B cell (primary cell): ENCODE data around the gene COLQ. TPM values are rescaled to one million over a fixed set of nuclear protein-coding genes. Genes with fewer than 3 reads are reported as not detected.

Source experiments
- ATAC-seq: fragments of 200-7000 bp; cut with Tn5 transposase; one replicate; pipeline ENCODE4 v1.10.0; 2021; ENCODE audit warnings: low read depth, mild to moderate bottlenecking, moderate number of reproducible peaks, moderate library complexity
- CTCF ChIA-PET: fragments of 350-600 bp; sonication (Branson Sonifier 250); formaldehyde crosslinking; loops from one replicate; lab custom pipeline; 2021; ENCODE audit warnings: antibody characterized with exemption, inconsistent platforms; lab: Charles Lee
- POLR2A ChIA-PET: fragments of 350-600 bp; sonication (Branson Sonifier 250); formaldehyde crosslinking; loops from one replicate; lab custom pipeline; 2021; ENCODE audit warnings: antibody characterized with exemption; lab: Charles Lee
- DNase-seq: peaks from one replicate; pipeline ENCODE4 v3.0.0; 2013
- H2AFZ ChIP-seq: 2 replicates; pipeline ENCODE4 v1.6.1; 2012; ENCODE audit warnings: mild to moderate bottlenecking, low read depth, low read length; ENCODE audit not compliant: insufficient read depth, poor library complexity, severe bottlenecking
- H3K27ac ChIP-seq, 2 donors: 1 replicate in 1 of 2; 2 replicates in 1 of 2; pipeline ENCODE4 v1.5.1; 2012 to 2013; ENCODE audit warnings: low read length in 2 of 2, mild to moderate bottlenecking in 2 of 2, moderate library complexity in 1 of 2
- H3K27me3 ChIP-seq, 4 experiments: fragments of 200-600 bp in 1 of 4; sonication (generic) in 1 of 4; replicated peaks in 1 of 4; 1 replicate in 2 of 4; 2 replicates in 2 of 4; pipeline versions ENCODE4 v1.6.1 to v1.7.0; 2013 to 2016; ENCODE audit warnings: low read length in 3 of 4, mild to moderate bottlenecking in 2 of 4, mixed read lengths in 1 of 4, moderate library complexity in 1 of 4; ENCODE audit not compliant: insufficient read depth in 4 of 4, control insufficient read depth in 3 of 4; ENCODE audit errors: control extremely low read depth in 1 of 4
- H3K36me3 ChIP-seq, 2 experiments: replicated peaks in 1 of 2; 1 replicate in 1 of 2; 2 replicates in 1 of 2; pipeline versions ENCODE4 v1.6.1 to v1.7.1; 2013; ENCODE audit warnings: low read length in 1 of 2; ENCODE audit not compliant: insufficient read depth in 2 of 2, control insufficient read depth in 1 of 2; ENCODE audit errors: control extremely low read depth in 1 of 2, extremely low read depth in 1 of 2
- H3K4me1 ChIP-seq, 2 donors: fragments of 200-600 bp in 1 of 2; sonication (generic) in 1 of 2; 1 replicate in 1 of 2; 2 replicates in 1 of 2; pipeline versions ENCODE4 v1.5.1 to v1.6.1; 2013 to 2017; ENCODE audit warnings: low read length in 2 of 2; ENCODE audit not compliant: control insufficient read depth in 2 of 2, insufficient read depth in 2 of 2
- H3K4me2 ChIP-seq: replicated peaks from 2 replicates; pipeline ENCODE3; 2012; ENCODE audit warnings: mild to moderate bottlenecking, low read depth, low read length; ENCODE audit not compliant: poor library complexity, severe bottlenecking
- H3K4me3 ChIP-seq, 5 experiments: fragments of 200-600 bp in 1 of 5; sonication (generic) in 1 of 5; 1 replicate in 3 of 5; 2 replicates in 2 of 5; pipeline versions ENCODE4 v1.5.1 to v1.7.0; 2011 to 2016; ENCODE audit warnings: low read length in 4 of 5, mild to moderate bottlenecking in 4 of 5, low read depth in 2 of 5, control low read depth in 1 of 5, moderate library complexity in 1 of 5; ENCODE audit not compliant: insufficient read depth in 1 of 5; ENCODE audit errors: control extremely low read depth in 1 of 5, extremely low read depth in 1 of 5
- H3K79me2 ChIP-seq: fragments of 200-600 bp; sonication (generic); one replicate; pipeline ENCODE4 v1.6.0; 2016; ENCODE audit warnings: low read length; ENCODE audit not compliant: control insufficient read depth, insufficient read depth
- H3K9ac ChIP-seq: fragments of 200-600 bp; sonication (generic); 2 replicates; pipeline ENCODE4 v1.6.1; 2017; ENCODE audit warnings: mild to moderate bottlenecking, low read length, moderate library complexity
- H3K9me3 ChIP-seq, 3 donors: one replicate each; pipeline versions ENCODE4 v1.6.1 to v1.7.1; 2013; ENCODE audit warnings: low read length in 2 of 3; ENCODE audit not compliant: control insufficient read depth in 2 of 3, insufficient read depth in 1 of 3; ENCODE audit errors: control extremely low read depth in 1 of 3
- H4K20me1 ChIP-seq: 2 replicates; pipeline ENCODE4 v1.6.0; 2012; ENCODE audit warnings: mild to moderate bottlenecking, low read length; ENCODE audit not compliant: insufficient read depth, control insufficient read depth, poor library complexity, severe bottlenecking
- H3K27ac Mint-ChIP-seq: one replicate; pipeline ENCODE4 v1.8.0; 2021; ENCODE audit warnings: mixed read lengths
- H3K27me3 Mint-ChIP-seq: one replicate; pipeline ENCODE4 v1.8.0; 2021; ENCODE audit warnings: mixed read lengths
- H3K4me1 Mint-ChIP-seq: one replicate; pipeline ENCODE4 v1.8.0; 2021; ENCODE audit warnings: mixed read lengths
- H3K4me3 Mint-ChIP-seq: one replicate; pipeline ENCODE4 v1.8.0; 2021; ENCODE audit warnings: mixed read lengths
- H3K9me3 Mint-ChIP-seq: one replicate; pipeline ENCODE4 v1.8.0; 2022; ENCODE audit warnings: mixed read lengths; ENCODE audit not compliant: insufficient read depth
- CTCF ChIP-seq: fragments of 200-600 bp; IDR thresholded peaks from one replicate; pipeline ENCODE4 v1.8.0; 2022; ENCODE audit warnings: antibody characterized with exemption, mild to moderate bottlenecking
- EZH2 ChIP-seq: IDR thresholded peaks from 2 replicates; pipeline ENCODE4 v1.6.1; 2012; ENCODE audit warnings: borderline replicate concordance, low read depth, mild to moderate bottlenecking, moderate library complexity, low read length; ENCODE audit not compliant: insufficient read depth, poor library complexity, severe bottlenecking
- WGBS: methylation state at CpG from one replicate; pipeline ENCODE4 v1.1.5; 2013; ENCODE audit warnings: missing lambda C conversion rate; ENCODE audit not compliant: insufficient coverage; 5-methylcytosine and 5-hydroxymethylcytosine counted together
- intact Hi-C: fragments of 100-400 bp; cut with micrococcal nuclease; formaldehyde crosslinking; loops from one replicate; pipeline ENCODE4 v1.10.0; 2022
- polyA plus RNA-seq: library from polyadenylated mRNA; depleted of rRNA; stranded (reverse); fragments of >200 nt; gene quantifications from 2 replicates; pipeline ENCODE4 v1.2.3, GENCODE V29; 2012
- total RNA-seq, 2 donors: library from RNA; stranded (reverse); fragments of 120-200 nt in 1 of 2; gene quantifications; 1 replicate in 1 of 2; 2 replicates in 1 of 2; pipeline versions ENCODE4 v1.2.3 to v1.2.4, GENCODE V29; 2013 to 2022

COLQ gene
- total and polyA plus RNA-seq, 2 donors (not counting 1 experiment from before 2014, with no cell fraction given) = 1.9 to 2.5 TPM

GRCh38 chr3:15439476-15439875 lies 82.0 kb downstream of the COLQ start:
- POLR2A ChIA-PET = no interaction called here
- H3K9me3 ChIP-seq = no peaks in the 10 kb centered on the region
- H3K4me2 ChIP-seq = no peak overlapping the region
- H3K27ac ChIP-seq = no peak overlapping the region
- H3K27me3 ChIP-seq = no peaks in the 10 kb centered on the region
- CTCF ChIA-PET = interaction anchor here (1.2 kb wide), 1 partner anchor 34 kb away, joined by 3 read pairs; no protein-coding TSS in a partner anchor
- DNase-seq = no peak
- Mint-ChIP-seq H3K4me1 (no peaks in the 10 kb centered on the region), H3K27me3 (no peaks in the 10 kb centered on the region), H3K9me3 (no peaks in the 10 kb centered on the region), H3K27ac (no peak overlapping the region), H3K4me3 (no peak overlapping the region)
- intact Hi-C loops = no loop called here
- no peaks in the 10 kb centered on the region for H3K4me1 ChIP-seq
- no peaks in the 10 kb centered on the region for H3K79me2 ChIP-seq
- TF ChIP-seq CTCF (no peak), EZH2 (no peak)
- peaks cover 7% of the 10 kb centered on the region for H4K20me1 ChIP-seq
- no peak overlapping the region for H2AFZ ChIP-seq
- no peak overlapping the region for H3K4me3 ChIP-seq
- no peak overlapping the region for H3K9ac ChIP-seq
- H3K36me3 ChIP-seq = peaks cover 27 to 68% of the 10 kb centered on the region in 2 experiments
- ATAC-seq = no peak

GRCh38 chr3:15438983-15439382 lies 82.5 kb downstream of the COLQ start:
- peaks cover 7% of the 10 kb centered on the region for H4K20me1 ChIP-seq
- no peak overlapping the region for H3K9ac ChIP-seq
- H3K79me2 ChIP-seq = no peaks in the 10 kb centered on the region
- intact Hi-C loops = no loop called here
- 54% methylated on average over 3 of the region's 4 CpGs for WGBS
- no peak for ATAC-seq
- peaks cover 27 to 73% of the 10 kb centered on the region in 2 experiments for H3K36me3 ChIP-seq
- no peak overlapping the region for H3K4me2 ChIP-seq
- no peak for DNase-seq
- Mint-ChIP-seq H3K27ac (no peak overlapping the region), H3K4me3 (no peak overlapping the region), H3K27me3 (no peaks in the 10 kb centered on the region), H3K9me3 (no peaks in the 10 kb centered on the region), H3K4me1 (no peaks in the 10 kb centered on the region)
- no peak overlapping the region for H2AFZ ChIP-seq
- CTCF ChIA-PET = interaction anchor here (1.2 kb wide), 1 partner anchor 34 kb away, joined by 3 read pairs; no protein-coding TSS in a partner anchor
- POLR2A ChIA-PET = no interaction called here
- H3K27me3 ChIP-seq = no peaks in the 10 kb centered on the region
- H3K27ac ChIP-seq = no peak overlapping the region
- no peak overlapping the region for H3K4me3 ChIP-seq
- TF ChIP-seq CTCF (no peak), EZH2 (no peak)
- no peaks in the 10 kb centered on the region for H3K9me3 ChIP-seq
- no peaks in the 10 kb centered on the region for H3K4me1 ChIP-seq
